Endothelial cell of umbilical vein (primary cell): ENCODE data around the gene CCR4.

Experiments
- JUN ChIP-seq: IDR thresholded peaks from 2 replicates; pipeline ENCODE4 v1.6.1; 2011; ENCODE audit warnings: borderline replicate concordance, low read depth; ENCODE audit not compliant: insufficient read length, insufficient read depth
- MAX ChIP-seq: IDR thresholded peaks from 2 replicates; pipeline ENCODE4 v1.6.1; 2011; ENCODE audit not compliant: insufficient read depth, insufficient read length
- POLR2A ChIP-seq: IDR thresholded peaks from 2 replicates; pipeline ENCODE4 v1.6.1; 2012; ENCODE audit warnings: low read depth, mild to moderate bottlenecking, control low read depth, low read length
- POLR2AphosphoS5 ChIP-seq: IDR thresholded peaks from 2 replicates; pipeline ENCODE4 v1.6.1; 2012; ENCODE audit warnings: low read depth, mild to moderate bottlenecking, control low read depth, low read length, moderate library complexity; ENCODE audit not compliant: insufficient read depth
- TF ChIP-seq, protein P1 (sequence below), 2 donors: IDR thresholded peaks; 1 replicate in 1 of 2; 2 replicates in 1 of 2; pipeline ENCODE4 v1.5.1; 2011; ENCODE audit warnings: low read length in 2 of 2, mild to moderate bottlenecking in 2 of 2, moderate library complexity in 2 of 2, control low read depth in 1 of 2, inconsistent platforms in 1 of 2, low read depth in 1 of 2; ENCODE audit not compliant: insufficient read depth in 1 of 2; ENCODE audit errors: extremely low read depth in 1 of 2

- TF ChIP-seq, protein P1, sequence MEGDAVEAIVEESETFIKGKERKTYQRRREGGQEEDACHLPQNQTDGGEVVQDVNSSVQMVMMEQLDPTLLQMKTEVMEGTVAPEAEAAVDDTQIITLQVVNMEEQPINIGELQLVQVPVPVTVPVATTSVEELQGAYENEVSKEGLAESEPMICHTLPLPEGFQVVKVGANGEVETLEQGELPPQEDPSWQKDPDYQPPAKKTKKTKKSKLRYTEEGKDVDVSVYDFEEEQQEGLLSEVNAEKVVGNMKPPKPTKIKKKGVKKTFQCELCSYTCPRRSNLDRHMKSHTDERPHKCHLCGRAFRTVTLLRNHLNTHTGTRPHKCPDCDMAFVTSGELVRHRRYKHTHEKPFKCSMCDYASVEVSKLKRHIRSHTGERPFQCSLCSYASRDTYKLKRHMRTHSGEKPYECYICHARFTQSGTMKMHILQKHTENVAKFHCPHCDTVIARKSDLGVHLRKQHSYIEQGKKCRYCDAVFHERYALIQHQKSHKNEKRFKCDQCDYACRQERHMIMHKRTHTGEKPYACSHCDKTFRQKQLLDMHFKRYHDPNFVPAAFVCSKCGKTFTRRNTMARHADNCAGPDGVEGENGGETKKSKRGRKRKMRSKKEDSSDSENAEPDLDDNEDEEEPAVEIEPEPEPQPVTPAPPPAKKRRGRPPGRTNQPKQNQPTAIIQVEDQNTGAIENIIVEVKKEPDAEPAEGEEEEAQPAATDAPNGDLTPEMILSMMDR (IDR thresholded peaks at IDR 0.05; ENCODE audit: extremely low read depth in 1 of 2, insufficient read depth in 1 of 2, low read depth in 1 of 2, low read length in 2 of 2), result no peak
- TF ChIP-seq MAX, result no peak
- no peak for TF ChIP-seq POLR2AphosphoS5
- TF ChIP-seq JUN, result no peak
- TF ChIP-seq POLR2A, result no peak
Measured at GRCh38 chr3:32937331-32937730, 14.1 kb upstream of the CCR4 start.
